Measurements from ENCODE around the gene CYS1.
"Not testable (repeated sequence)": the region's sequence is repeated elsewhere in the genome, so short reads cannot be mapped to it uniquely, and the experiment has no call there.

The CYS1 gene

GRCh38 chr2:10028988-10029874 is 51.0 kb downstream of the CYS1 start:
- no peak for DNase-seq

- no peak for DNase-seq
Observed at GRCh38 chr2:10028407-10028987, 51.7 kb downstream of the CYS1 start.

- no peak for DNase-seq
Observed at GRCh38 chr2:10027660-10028330, 52.4 kb downstream of the CYS1 start.

- no peak for DNase-seq
Observed at GRCh38 chr2:10026940-10027569, 53.2 kb downstream of the CYS1 start.

- no peak for DNase-seq
Observed at GRCh38 chr2:10022966-10023662, 57.1 kb downstream of the CYS1 start.

GRCh38 chr2:10022445-10022844 is 57.8 kb downstream of the CYS1 start:
- no peak for DNase-seq

GRCh38 chr2:10022041-10022421 is 58.2 kb downstream of the CYS1 start:
- DNase-seq, result no peak

- no peak for DNase-seq
Observed at GRCh38 chr2:10019602-10020400, 60.4 kb downstream of the CYS1 start.

GRCh38 chr2:10019174-10019573 is 61.0 kb downstream of the CYS1 start:
- no peak for DNase-seq

GRCh38 chr2:10017313-10017941 is 62.8 kb downstream of the CYS1 start:
- no peak for DNase-seq

GRCh38 chr2:10016802-10017258 is 63.4 kb downstream of the CYS1 start:
- DNase-seq, result no peak

- DNase-seq, result no peak
Observed at GRCh38 chr2:10016001-10016801, 64.0 kb downstream of the CYS1 start.

- not testable (repeated sequence) for DNase-seq
Observed at GRCh38 chr2:10015376-10015989, 64.7 kb downstream of the CYS1 start.

- no peak for DNase-seq
Observed at GRCh38 chr2:10014418-10015190, 65.6 kb downstream of the CYS1 start.

- not testable (repeated sequence) for DNase-seq
Observed at GRCh38 chr2:10013651-10014417, 66.4 kb downstream of the CYS1 start.

GRCh38 chr2:10012963-10013461 is 67.2 kb downstream of the CYS1 start:
- no peak for DNase-seq

GRCh38 chr2:10012366-10012962 is 67.7 kb downstream of the CYS1 start:
- not testable (repeated sequence) for DNase-seq

Measured in NCI-H1436 treated with DMSO at 0.1 percent for 48 hours (cell line).